Mesothelial cell of epicardium (in vitro differentiated cells): ENCODE results near the gene YLPM1. TPM values are rescaled to one million over a fixed set of nuclear protein-coding genes. Genes with fewer than 3 reads are reported as not detected.

Experiments used
- DNase-seq, 2 experiments: peaks; one replicate each; pipeline ENCODE4 v3.0.0; 2021; ENCODE audit warnings: low spot score in 2 of 2; ENCODE audit not compliant: unreplicated experiment in 2 of 2
- H3K27ac Mint-ChIP-seq: 2 replicates; pipeline ENCODE4 v1.8.0; 2021; ENCODE audit warnings: mixed read lengths
- H3K27me3 Mint-ChIP-seq: 2 replicates; pipeline ENCODE4 v1.8.0; 2021; ENCODE audit warnings: low read depth, mixed read lengths
- H3K36me3 Mint-ChIP-seq: 2 replicates; pipeline ENCODE4 v1.8.0; 2021; ENCODE audit warnings: mixed read lengths
- H3K4me1 Mint-ChIP-seq: 2 replicates; pipeline ENCODE4 v1.8.0; 2021; ENCODE audit warnings: mixed read lengths
- H3K4me3 Mint-ChIP-seq: 2 replicates; pipeline ENCODE4 v1.8.0; 2021; ENCODE audit warnings: mild to moderate bottlenecking, moderate library complexity, mixed read lengths
- H3K9me3 Mint-ChIP-seq: 2 replicates; pipeline ENCODE4 v1.8.0; 2021; ENCODE audit warnings: mixed read lengths
- total RNA-seq: library from RNA; stranded (reverse); gene quantifications from 3 replicates; pipeline ENCODE4 v1.2.1, GENCODE V29; 2021
- TF ChIP-seq, protein P1 (sequence below): fragments of 200-600 bp; sonication (generic); IDR thresholded peaks from one replicate; pipeline ENCODE4 v1.5.0; 2021; ENCODE audit warnings: antibody characterized with exemption; ENCODE audit not compliant: unreplicated experiment

Gene YLPM1
- 125 to 135 TPM (median 125 TPM) in 3 replicates for total RNA-seq

- Mint-ChIP-seq H3K9me3 (no peaks in the 10 kb centered on the region), H3K4me1 (peaks cover 39% of the 10 kb centered on the region), H3K36me3 (peaks cover 10% of the 10 kb centered on the region), H3K27me3 (peaks cover 6% of the 10 kb centered on the region), H3K27ac (peak within 1 kb of the TSS; percentile 96), H3K4me3 (peak within 1 kb of the TSS; percentile 90)
- peak; percentile 79 to 92 for DNase-seq
- TF ChIP-seq, protein P1, sequence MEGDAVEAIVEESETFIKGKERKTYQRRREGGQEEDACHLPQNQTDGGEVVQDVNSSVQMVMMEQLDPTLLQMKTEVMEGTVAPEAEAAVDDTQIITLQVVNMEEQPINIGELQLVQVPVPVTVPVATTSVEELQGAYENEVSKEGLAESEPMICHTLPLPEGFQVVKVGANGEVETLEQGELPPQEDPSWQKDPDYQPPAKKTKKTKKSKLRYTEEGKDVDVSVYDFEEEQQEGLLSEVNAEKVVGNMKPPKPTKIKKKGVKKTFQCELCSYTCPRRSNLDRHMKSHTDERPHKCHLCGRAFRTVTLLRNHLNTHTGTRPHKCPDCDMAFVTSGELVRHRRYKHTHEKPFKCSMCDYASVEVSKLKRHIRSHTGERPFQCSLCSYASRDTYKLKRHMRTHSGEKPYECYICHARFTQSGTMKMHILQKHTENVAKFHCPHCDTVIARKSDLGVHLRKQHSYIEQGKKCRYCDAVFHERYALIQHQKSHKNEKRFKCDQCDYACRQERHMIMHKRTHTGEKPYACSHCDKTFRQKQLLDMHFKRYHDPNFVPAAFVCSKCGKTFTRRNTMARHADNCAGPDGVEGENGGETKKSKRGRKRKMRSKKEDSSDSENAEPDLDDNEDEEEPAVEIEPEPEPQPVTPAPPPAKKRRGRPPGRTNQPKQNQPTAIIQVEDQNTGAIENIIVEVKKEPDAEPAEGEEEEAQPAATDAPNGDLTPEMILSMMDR: no peak
Observed at GRCh38 chr14:74762917-74763802, at the start of gene YLPM1. Gene YLPM1 (plus strand): TSS chr14:74763316. CDS start chr14:74763490, 174 bp downstream.

DNA sequence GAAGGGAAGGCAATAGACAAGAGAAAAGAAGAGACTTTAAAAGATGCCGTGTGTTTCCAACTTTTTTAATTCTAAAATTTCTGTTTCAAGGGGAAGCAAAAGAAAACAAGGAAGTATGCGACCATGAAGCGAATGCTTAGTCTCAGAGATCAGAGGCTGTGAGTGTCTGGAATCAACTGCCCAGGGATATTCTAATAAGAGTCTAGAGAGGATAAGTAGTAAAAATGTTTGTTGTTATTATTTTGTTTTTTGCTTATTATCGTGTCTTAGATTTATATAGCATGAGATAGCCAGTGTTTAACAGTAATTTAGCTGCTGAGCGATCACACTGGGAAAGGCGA lies 49.8 kb upstream of the YLPM1 start:
- H3K4me3 Mint-ChIP-seq: peak overlapping the region; percentile 96
- peaks cover 11% of the 10 kb centered on the region for H3K36me3 Mint-ChIP-seq
- H3K27me3 Mint-ChIP-seq: no peaks in the 10 kb centered on the region
- H3K27ac Mint-ChIP-seq: peak overlapping the region; percentile 98
- TF ChIP-seq, protein P1: no peak
- no peak for DNase-seq
- peaks cover 27% of the 10 kb centered on the region for H3K4me1 Mint-ChIP-seq
- no peaks in the 10 kb centered on the region for H3K9me3 Mint-ChIP-seq

GRCh38 chr14:74720526-74720925 lies 42.6 kb upstream of the YLPM1 start:
- Mint-ChIP-seq H3K4me1 (no peaks in the 10 kb centered on the region), H3K4me3 (no peak overlapping the region), H3K27ac (no peak overlapping the region), H3K36me3 (peaks cover 23% of the 10 kb centered on the region), H3K9me3 (no peaks in the 10 kb centered on the region), H3K27me3 (no peaks in the 10 kb centered on the region)
- TF ChIP-seq, protein P1: no peak
- no peak for DNase-seq

- Mint-ChIP-seq H3K27ac (no peak overlapping the region), H3K4me3 (no peak overlapping the region), H3K36me3 (peaks cover 21% of the 10 kb centered on the region), H3K27me3 (no peaks in the 10 kb centered on the region), H3K9me3 (no peaks in the 10 kb centered on the region), H3K4me1 (no peaks in the 10 kb centered on the region)
- TF ChIP-seq, protein P1: no peak
- DNase-seq: no peak
Observed at GRCh38 chr14:74723134-74723533, 40.0 kb upstream of the YLPM1 start.

GRCh38 chr14:74732387-74732786 lies 30.7 kb upstream of the YLPM1 start:
- H3K27ac Mint-ChIP-seq: no peak overlapping the region
- H3K9me3 Mint-ChIP-seq: peaks cover 3% of the 10 kb centered on the region
- no peaks in the 10 kb centered on the region for H3K27me3 Mint-ChIP-seq
- TF ChIP-seq, protein P1: no peak
- peaks cover 15% of the 10 kb centered on the region for H3K36me3 Mint-ChIP-seq
- DNase-seq: no peak
- H3K4me1 Mint-ChIP-seq: no peaks in the 10 kb centered on the region
- no peak overlapping the region for H3K4me3 Mint-ChIP-seq
